Lung (tissue), 12 donors: ENCODE measurements around the gene HOXA5. TPM values are rescaled to one million over a fixed set of nuclear protein-coding genes. Genes with fewer than 3 reads are reported as not detected.

Experiments
- ATAC-seq: fragments of 200-7000 bp; cut with Tn5 transposase; one replicate; pipeline ENCODE4 v1.9.1; 2020; ENCODE audit warnings: moderate number of reproducible peaks; ENCODE audit not compliant: insufficient read depth, low FRiP score
- DNase-seq, 3 donors: peaks; one replicate each; pipeline ENCODE4 v3.0.0-alpha.2; 2013 to 2017
- H3K27ac ChIP-seq, 2 donors: one replicate each; pipeline ENCODE4 v1.5.1; 2013; ENCODE audit warnings: mild to moderate bottlenecking in 2 of 2, moderate library complexity in 2 of 2, control low read depth in 1 of 2, inconsistent platforms in 1 of 2, low read depth in 1 of 2, low read length in 1 of 2
- H3K27me3 ChIP-seq, 3 donors: one replicate each; pipeline ENCODE4 v1.5.1; 2013; ENCODE audit warnings: low read length in 2 of 3; ENCODE audit not compliant: control insufficient read depth in 3 of 3, insufficient read depth in 3 of 3
- H3K36me3 ChIP-seq, 4 donors: one replicate each; pipeline ENCODE4 v1.5.1; 2013; ENCODE audit warnings: low read length in 4 of 4, mild to moderate bottlenecking in 1 of 4, moderate library complexity in 1 of 4; ENCODE audit not compliant: control insufficient read depth in 4 of 4, insufficient read depth in 4 of 4
- H3K4me1 ChIP-seq, 5 donors: one replicate each; pipeline ENCODE4 v1.5.1; 2013; ENCODE audit warnings: low read length in 5 of 5, mild to moderate bottlenecking in 2 of 5, moderate library complexity in 1 of 5; ENCODE audit not compliant: control insufficient read depth in 5 of 5, insufficient read depth in 5 of 5
- H3K4me3 ChIP-seq: one replicate; pipeline ENCODE4 v1.5.1; 2013; ENCODE audit warnings: mild to moderate bottlenecking, control low read depth, moderate library complexity
- H3K9ac ChIP-seq, 2 donors: one replicate each; pipeline ENCODE4 v1.5.1; 2013; ENCODE audit warnings: low read length in 2 of 2, control low read depth in 1 of 2; ENCODE audit not compliant: insufficient read depth in 1 of 2
- H3K9me3 ChIP-seq, 4 donors: one replicate each; pipeline ENCODE4 v1.5.1; 2013; ENCODE audit warnings: low read length in 3 of 4, mild to moderate bottlenecking in 1 of 4, moderate library complexity in 1 of 4; ENCODE audit not compliant: control insufficient read depth in 4 of 4, insufficient read depth in 3 of 4
- CTCF ChIP-seq: IDR thresholded peaks from 2 replicates; pipeline ENCODE4 v1.5.1; 2012; ENCODE audit warnings: mild to moderate bottlenecking; ENCODE audit errors: control extremely low read depth, extremely low read depth
- WGBS, 2 donors: extraction: QIAGEN DNeasy Blood & Tissue Kit; methylation state at CpG; one replicate each; pipeline ENCODE4 v1.1.7; 2013; 5-methylcytosine and 5-hydroxymethylcytosine counted together
- polyA plus RNA-seq, 2 donors: library from polyadenylated mRNA; stranded (reverse); fragments of 200-250 nt; gene quantifications; one replicate each; pipeline ENCODE4 v1.2.1, GENCODE V29; 2013
- total RNA-seq, 2 donors: library from RNA; depleted of rRNA in 1 of 2; stranded (reverse); fragments of >200 nt in 1 of 2; gene quantifications; one replicate each; pipeline ENCODE4 v1.2.1, GENCODE V29; 2014 to 2021
- donor health status: control.
- donor health status: control.
- donor health status: Bipolar disorder and iron deficiency.
- donor health status: healthy.
- donor health status: DM: yes; HTN: yes; CAD: no.

The HOXA5 gene
- total and polyA plus RNA-seq, 4 donors: 9.2 to 61.9 (median 15.2) TPM

GRCh38 chr7:27182285-27182841 is 38.9 kb upstream of the HOXA5 start:
- 43 to 54% methylated on average over 4 of the region's 4 CpGs for WGBS, 2 donors
- Histone ChIP-seq H3K9me3 (peaks cover 0 to 8% (median 0%) of the 10 kb centered on the region in 4 donors), H3K9ac (no peak overlapping the region), H3K4me1 (peaks cover 0 to 19% (median 13%) of the 10 kb centered on the region in 5 donors), H3K36me3 (no peaks in the 10 kb centered on the region), H3K27ac (no peak overlapping the region), H3K27me3 (peaks cover 0 to 97% (median 89%) of the 10 kb centered on the region in 3 donors), H3K4me3 (no peak overlapping the region)
- no peak for TF ChIP-seq CTCF
- DNase-seq (no peak), ATAC-seq (no peak)

GRCh38 chr7:27181795-27182275 is 38.4 kb upstream of the HOXA5 start:
- no peak for ATAC-seq
- H3K27ac ChIP-seq: no peak overlapping the region
- no peak overlapping the region for H3K4me3 ChIP-seq
- H3K36me3 ChIP-seq: no peaks in the 10 kb centered on the region
- peaks cover 0 to 97% (median 89%) of the 10 kb centered on the region in 3 donors for H3K27me3 ChIP-seq
- H3K9me3 ChIP-seq: peaks cover 0 to 9% (median 0%) of the 10 kb centered on the region in 4 donors
- H3K4me1 ChIP-seq: peaks cover 0 to 19% (median 13%) of the 10 kb centered on the region in 5 donors
- H3K9ac ChIP-seq: no peak overlapping the region
- WGBS, 2 donors: 73 to 77% methylated on average over 4 of the region's 4 CpGs
- no peak for TF ChIP-seq CTCF
- peak in 1 of 3 donors; percentile 8 for DNase-seq

GRCh38 chr7:27180431-27181420 is 37.2 kb upstream of the HOXA5 start:
- Histone ChIP-seq H3K36me3 (no peaks in the 10 kb centered on the region), H3K9me3 (peaks cover 0 to 12% (median 0%) of the 10 kb centered on the region in 4 donors), H3K27ac (no peak overlapping the region), H3K27me3 (peaks cover 8 to 97% (median 88%) of the 10 kb centered on the region in 3 donors), H3K4me1 (peaks cover 0 to 19% (median 13%) of the 10 kb centered on the region in 5 donors), H3K9ac (no peak overlapping the region), H3K4me3 (no peak overlapping the region)
- DNase-seq: peak in 1 of 3 donors; percentile 5
- WGBS, 2 donors: 69 to 82% methylated on average over 12 of the region's 12 CpGs
- no peak for TF ChIP-seq CTCF
- ATAC-seq: no peak
